Measurements from ENCODE around the gene BIK. TPM values are rescaled to one million over a fixed set of nuclear protein-coding genes. Genes with fewer than 3 reads are reported as not detected.
"Not testable (repeated sequence)": the region's sequence is repeated elsewhere in the genome, so short reads cannot be mapped to it uniquely, and the experiment has no call there.

Gene BIK
- total and polyA plus RNA-seq, 2 donors (not counting 1 experiment from before 2014, with no cell fraction given): not detected

DNA sequence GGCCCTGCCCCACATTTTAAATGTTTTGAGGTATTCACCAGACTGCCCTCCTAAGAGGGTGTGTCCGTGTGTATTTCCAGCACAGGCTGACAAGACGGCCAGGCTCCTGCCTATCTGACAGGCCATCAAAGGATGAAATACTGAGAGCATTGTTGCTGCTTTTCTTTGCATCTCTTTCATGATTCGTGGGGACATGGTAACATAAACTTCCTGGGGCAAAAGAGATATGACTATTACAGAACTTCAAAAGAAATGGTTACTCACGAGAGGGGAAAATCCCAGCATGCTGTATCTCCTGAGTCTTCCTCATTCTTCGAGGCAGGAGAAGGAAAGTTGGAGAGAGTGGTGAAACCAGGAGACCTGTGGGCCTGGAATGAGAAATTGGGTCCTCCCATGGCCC is 10.3 kb upstream of the BIK start:
- TF ChIP-seq, protein P1, sequence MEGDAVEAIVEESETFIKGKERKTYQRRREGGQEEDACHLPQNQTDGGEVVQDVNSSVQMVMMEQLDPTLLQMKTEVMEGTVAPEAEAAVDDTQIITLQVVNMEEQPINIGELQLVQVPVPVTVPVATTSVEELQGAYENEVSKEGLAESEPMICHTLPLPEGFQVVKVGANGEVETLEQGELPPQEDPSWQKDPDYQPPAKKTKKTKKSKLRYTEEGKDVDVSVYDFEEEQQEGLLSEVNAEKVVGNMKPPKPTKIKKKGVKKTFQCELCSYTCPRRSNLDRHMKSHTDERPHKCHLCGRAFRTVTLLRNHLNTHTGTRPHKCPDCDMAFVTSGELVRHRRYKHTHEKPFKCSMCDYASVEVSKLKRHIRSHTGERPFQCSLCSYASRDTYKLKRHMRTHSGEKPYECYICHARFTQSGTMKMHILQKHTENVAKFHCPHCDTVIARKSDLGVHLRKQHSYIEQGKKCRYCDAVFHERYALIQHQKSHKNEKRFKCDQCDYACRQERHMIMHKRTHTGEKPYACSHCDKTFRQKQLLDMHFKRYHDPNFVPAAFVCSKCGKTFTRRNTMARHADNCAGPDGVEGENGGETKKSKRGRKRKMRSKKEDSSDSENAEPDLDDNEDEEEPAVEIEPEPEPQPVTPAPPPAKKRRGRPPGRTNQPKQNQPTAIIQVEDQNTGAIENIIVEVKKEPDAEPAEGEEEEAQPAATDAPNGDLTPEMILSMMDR (conservative IDR thresholded peaks at IDR 0.05 in 1 of 2, IDR thresholded peaks at IDR 0.05 in 1 of 2; ENCODE audit: low read depth in 1 of 2, low read length in 2 of 2): no peak
- no peak for TF ChIP-seq EZH2 (IDR thresholded peaks at IDR 0.05; ENCODE audit: low read length, missing control alignments)
- Histone ChIP-seq H3K9me3 (ENCODE audit: control insufficient read depth, insufficient read depth, low read depth, low read length) (no peaks in the 10 kb centered on the region), H3K9ac (ENCODE audit: insufficient read depth, low read length) (no peak overlapping the region), H3K4me1 (ENCODE audit: control insufficient read depth, extremely low read depth, insufficient read depth, low read length) (no peaks in the 10 kb centered on the region), H2AFZ (ENCODE audit: low read length) (no peak overlapping the region), H3K4me3 (replicated peaks in 1 of 4; ENCODE audit: control extremely low read depth in 1 of 4, insufficient read depth in 1 of 4, low read depth in 3 of 4, low read length in 4 of 4) (no peak overlapping the region), H3K36me3 (ENCODE audit: control insufficient read depth, insufficient read depth, low read length) (no peaks in the 10 kb centered on the region), H3K27ac (ENCODE audit: insufficient read depth, low read length) (no peak overlapping the region), H3K27me3 (ENCODE audit: control insufficient read depth, insufficient read depth, low read length) (no peaks in the 10 kb centered on the region), H3K4me2 (ENCODE audit: extremely low read depth, insufficient read depth, low read length) (no peak overlapping the region), H3K79me2 (ENCODE audit: control insufficient read depth, insufficient read depth, low read length) (no peaks in the 10 kb centered on the region), H4K20me1 (ENCODE audit: control insufficient read depth, extremely low read depth, insufficient read depth, low read length) (no peaks in the 10 kb centered on the region)
- no peak for DNase-seq (ENCODE audit: low read depth in 2 of 2)

DNA sequence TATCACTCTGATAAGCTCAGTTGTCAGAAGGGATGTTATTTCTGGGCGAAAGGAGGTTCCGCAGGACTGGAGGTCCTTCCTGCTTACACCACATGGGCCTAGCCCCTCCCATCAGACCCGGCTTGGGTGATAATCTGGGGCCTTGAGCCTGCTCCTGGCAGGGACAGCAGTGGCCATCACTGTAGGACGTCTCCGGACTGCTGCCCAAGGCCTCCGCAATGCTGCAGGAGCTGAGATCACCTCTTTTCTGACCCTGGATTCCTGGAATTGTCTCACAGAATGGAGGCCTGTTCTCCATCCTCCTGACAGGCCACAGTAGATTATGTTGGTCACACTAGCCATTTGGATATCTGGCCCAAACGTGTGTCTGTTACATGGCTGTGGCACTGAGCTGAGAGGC is 9.2 kb upstream of the BIK start:
- H4K20me1 ChIP-seq (ENCODE audit: control insufficient read depth, extremely low read depth, insufficient read depth, low read length): no peaks in the 10 kb centered on the region
- no peak overlapping the region for H3K27ac ChIP-seq (ENCODE audit: insufficient read depth, low read length)
- H3K36me3 ChIP-seq (ENCODE audit: control insufficient read depth, insufficient read depth, low read length): no peaks in the 10 kb centered on the region
- no peaks in the 10 kb centered on the region for H3K4me1 ChIP-seq (ENCODE audit: control insufficient read depth, extremely low read depth, insufficient read depth, low read length)
- H2AFZ ChIP-seq (ENCODE audit: low read length): no peak overlapping the region
- no peak for DNase-seq (ENCODE audit: low read depth in 2 of 2)
- H3K27me3 ChIP-seq (ENCODE audit: control insufficient read depth, insufficient read depth, low read length): peaks cover 2% of the 10 kb centered on the region
- H3K4me2 ChIP-seq (ENCODE audit: extremely low read depth, insufficient read depth, low read length): no peak overlapping the region
- H3K9ac ChIP-seq (ENCODE audit: insufficient read depth, low read length): no peak overlapping the region
- H3K9me3 ChIP-seq (ENCODE audit: control insufficient read depth, insufficient read depth, low read depth, low read length): no peaks in the 10 kb centered on the region
- H3K4me3 ChIP-seq (replicated peaks in 1 of 4; ENCODE audit: control extremely low read depth in 1 of 4, insufficient read depth in 1 of 4, low read depth in 3 of 4, low read length in 4 of 4): no peak overlapping the region
- TF ChIP-seq EZH2 (IDR thresholded peaks at IDR 0.05; ENCODE audit: low read length, missing control alignments): no peak
- TF ChIP-seq, protein P1 (conservative IDR thresholded peaks at IDR 0.05 in 1 of 2, IDR thresholded peaks at IDR 0.05 in 1 of 2; ENCODE audit: low read depth in 1 of 2, low read length in 2 of 2): no peak
- no peaks in the 10 kb centered on the region for H3K79me2 ChIP-seq (ENCODE audit: control insufficient read depth, insufficient read depth, low read length)

- H3K79me2 ChIP-seq (ENCODE audit: control insufficient read depth, insufficient read depth, low read length); H4K20me1 ChIP-seq (ENCODE audit: control insufficient read depth, extremely low read depth, insufficient read depth, low read length); H3K27ac ChIP-seq (ENCODE audit: insufficient read depth, low read length); H2AFZ ChIP-seq (ENCODE audit: low read length); H3K36me3 ChIP-seq (ENCODE audit: control insufficient read depth, insufficient read depth, low read length); H3K4me2 ChIP-seq (ENCODE audit: extremely low read depth, insufficient read depth, low read length); H3K9me3 ChIP-seq (ENCODE audit: control insufficient read depth, insufficient read depth, low read depth, low read length); H3K27me3 ChIP-seq (ENCODE audit: control insufficient read depth, insufficient read depth, low read length); H3K4me1 ChIP-seq (ENCODE audit: control insufficient read depth, extremely low read depth, insufficient read depth, low read length); H3K9ac ChIP-seq (ENCODE audit: insufficient read depth, low read length); H3K4me3 ChIP-seq (replicated peaks in 1 of 4; ENCODE audit: control extremely low read depth in 1 of 4, insufficient read depth in 1 of 4, low read depth in 3 of 4, low read length in 4 of 4): not testable (repeated sequence)
- DNase-seq (ENCODE audit: low read depth in 2 of 2): peak in 1 of 2 donors; percentile 77
Observed at GRCh38 chr22:43104056-43104625, 6.4 kb upstream of the BIK start.

GRCh38 chr22:43104950-43105349 is 5.6 kb upstream of the BIK start:
- DNase-seq (ENCODE audit: low read depth in 2 of 2); H2AFZ ChIP-seq (ENCODE audit: low read length): not testable (repeated sequence)

More at GRCh38 chr22:43104950-43105349, 5.6 kb upstream of the BIK start:
- H3K9ac ChIP-seq (ENCODE audit: insufficient read depth, low read length); H3K4me3 ChIP-seq (replicated peaks in 1 of 4; ENCODE audit: control extremely low read depth in 1 of 4, insufficient read depth in 1 of 4, low read depth in 3 of 4, low read length in 4 of 4); H3K4me2 ChIP-seq (ENCODE audit: extremely low read depth, insufficient read depth, low read length); H3K36me3 ChIP-seq (ENCODE audit: control insufficient read depth, insufficient read depth, low read length); H3K9me3 ChIP-seq (ENCODE audit: control insufficient read depth, insufficient read depth, low read depth, low read length); H3K4me1 ChIP-seq (ENCODE audit: control insufficient read depth, extremely low read depth, insufficient read depth, low read length); H3K27ac ChIP-seq (ENCODE audit: insufficient read depth, low read length); H3K79me2 ChIP-seq (ENCODE audit: control insufficient read depth, insufficient read depth, low read length); H4K20me1 ChIP-seq (ENCODE audit: control insufficient read depth, extremely low read depth, insufficient read depth, low read length): not testable (repeated sequence)
- peaks cover 12% of the 10 kb centered on the region for H3K27me3 ChIP-seq (ENCODE audit: control insufficient read depth, insufficient read depth, low read length)

Measured in fibroblast of lung (primary cell).